ENCODE measurements around the gene LCN2. TPM values are rescaled to one million over a fixed set of nuclear protein-coding genes. Genes with fewer than 3 reads are reported as not detected.
A peak's percentile ranks its signal among the peaks of the same experiment; 100 is the strongest.

Gene LCN2
- total and polyA plus RNA-seq, 2 experiments from 2014 or later: not detected

- WGBS, 2 experiments (ENCODE audit: low coverage in 1 of 2, low lambda C conversion rate in 2 of 2, missing lambda C conversion rate in 2 of 2): 91 to 96% methylated on average over 8 of the region's 8 CpGs
These were observed 20.2 kb downstream of the LCN2 start for GRCh38 chr9:128169492-128169891.

GRCh38 chr9:128169925-128170324 lies 20.7 kb downstream of the LCN2 start:
- Histone ChIP-seq H3K9me3 (ENCODE audit: low read depth) (no peaks in the 10 kb centered on the region), H4K20me1 (ENCODE audit: insufficient read depth) (no peaks in the 10 kb centered on the region), H3K4me1 (ENCODE audit: insufficient read depth) (no peaks in the 10 kb centered on the region), H3K9ac (no peak overlapping the region), H2AFZ (no peak overlapping the region), H3K27ac (no peak overlapping the region), H3F3A (ENCODE audit: insufficient read depth) (0 out of 2 replicates have a peak, but pooled peaks cover 5% of the 10 kb centered on the region), H3K27me3 (replicated peaks; ENCODE audit: insufficient read depth) (no peaks in the 10 kb centered on the region), H3K9me2 (ENCODE audit: insufficient read depth) (no peaks in the 10 kb centered on the region), H3K36me3 (ENCODE audit: low read depth) (peaks cover 13% of the 10 kb centered on the region), H3K79me2 (ENCODE audit: insufficient read depth) (peaks cover 4% of the 10 kb centered on the region; the same call in 1 of the 2 replicates), H3K4me2 (ENCODE audit: unreplicated experiment) (no peak overlapping the region), H3K4me3 (no peak overlapping the region)
- in situ Hi-C loops (cut with MboI): no loop called here
- WGBS, 2 experiments (ENCODE audit: low coverage in 1 of 2, low lambda C conversion rate in 2 of 2, missing lambda C conversion rate in 2 of 2): 84 to 86% methylated on average over 8 of the region's 8 CpGs
- no peak for DNase-seq
- TF ChIP-seq EZH2 (IDR thresholded peaks at IDR 0.05; ENCODE audit: insufficient read depth, poor library complexity, severe bottlenecking) (no peak), EZH2phosphoT487 (IDR thresholded peaks at IDR 0.05; ENCODE audit: insufficient read depth, low read depth) (no peak)

More at GRCh38 chr9:128169492-128169891, 20.2 kb downstream of the LCN2 start:
- H3F3A ChIP-seq (ENCODE audit: insufficient read depth): 0 out of 2 replicates have a peak, but pooled peaks cover 8% of the 10 kb centered on the region
- H3K4me3 ChIP-seq: no peak overlapping the region
- no peak overlapping the region for H3K9ac ChIP-seq
- H2AFZ ChIP-seq: no peak overlapping the region
- peaks cover 9% of the 10 kb centered on the region for H3K36me3 ChIP-seq (ENCODE audit: low read depth)
- H4K20me1 ChIP-seq (ENCODE audit: insufficient read depth): no peaks in the 10 kb centered on the region
- DNase-seq: no peak
- no peak overlapping the region for H3K4me2 ChIP-seq (ENCODE audit: unreplicated experiment)
- H3K27me3 ChIP-seq (replicated peaks; ENCODE audit: insufficient read depth): no peaks in the 10 kb centered on the region
- H3K4me1 ChIP-seq (ENCODE audit: insufficient read depth): no peaks in the 10 kb centered on the region
- in situ Hi-C loops (cut with MboI): no loop called here
- no peaks in the 10 kb centered on the region for H3K9me3 ChIP-seq (ENCODE audit: low read depth)
- H3K27ac ChIP-seq: no peak overlapping the region
- peaks cover 4% of the 10 kb centered on the region; the same call in 1 of the 2 replicates for H3K79me2 ChIP-seq (ENCODE audit: insufficient read depth)
- no peaks in the 10 kb centered on the region for H3K9me2 ChIP-seq (ENCODE audit: insufficient read depth)
- no peak for TF ChIP-seq EZH2phosphoT487 (IDR thresholded peaks at IDR 0.05; ENCODE audit: insufficient read depth, low read depth)
- no peak for TF ChIP-seq EZH2 (IDR thresholded peaks at IDR 0.05; ENCODE audit: insufficient read depth, poor library complexity, severe bottlenecking)

- Histone ChIP-seq H3K4me3 (no peak overlapping the region), H3K27me3 (replicated peaks; ENCODE audit: insufficient read depth) (no peaks in the 10 kb centered on the region), H3K4me1 (ENCODE audit: insufficient read depth) (no peaks in the 10 kb centered on the region), H3K9me2 (ENCODE audit: insufficient read depth) (no peaks in the 10 kb centered on the region), H3K9ac (no peak overlapping the region), H3K36me3 (ENCODE audit: low read depth) (peaks cover 21% of the 10 kb centered on the region), H3F3A (ENCODE audit: insufficient read depth) (no peaks in the 10 kb centered on the region), H2AFZ (no peak overlapping the region), H3K9me3 (ENCODE audit: low read depth) (no peaks in the 10 kb centered on the region), H3K27ac (no peak overlapping the region), H3K79me2 (ENCODE audit: insufficient read depth) (peaks cover 4% of the 10 kb centered on the region; the same call in 1 of the 2 replicates), H4K20me1 (ENCODE audit: insufficient read depth) (no peaks in the 10 kb centered on the region), H3K4me2 (ENCODE audit: unreplicated experiment) (no peak overlapping the region)
- TF ChIP-seq EZH2phosphoT487 (IDR thresholded peaks at IDR 0.05; ENCODE audit: insufficient read depth, low read depth) (no peak), EZH2 (IDR thresholded peaks at IDR 0.05; ENCODE audit: insufficient read depth, poor library complexity, severe bottlenecking) (no peak)
- in situ Hi-C loops (cut with MboI): no loop called here
- no peak for DNase-seq
- 89 to 93% methylated on average over 4 of the region's 4 CpGs for WGBS, 2 experiments (ENCODE audit: low coverage in 1 of 2, low lambda C conversion rate in 2 of 2, missing lambda C conversion rate in 2 of 2)
These were observed 24.8 kb downstream of the LCN2 start for GRCh38 chr9:128174062-128174461.

GRCh38 chr9:128175102-128175563 lies 25.9 kb downstream of the LCN2 start:
- no peaks in the 10 kb centered on the region for H3K9me3 ChIP-seq (ENCODE audit: low read depth)
- in situ Hi-C loops (cut with MboI): no loop called here
- H3K9me2 ChIP-seq (ENCODE audit: insufficient read depth): no peaks in the 10 kb centered on the region
- H3K27ac ChIP-seq: 0 out of 2 replicates have a peak overlapping the region, but pooled peaks have one; percentile 16
- H4K20me1 ChIP-seq (ENCODE audit: insufficient read depth): no peaks in the 10 kb centered on the region
- no peak overlapping the region for H3K4me3 ChIP-seq
- no peaks in the 10 kb centered on the region for H3F3A ChIP-seq (ENCODE audit: insufficient read depth)
- no peak overlapping the region for H3K9ac ChIP-seq
- 53 to 54% methylated on average over 8 of the region's 8 CpGs for WGBS, 2 experiments (ENCODE audit: low coverage in 1 of 2, low lambda C conversion rate in 2 of 2, missing lambda C conversion rate in 2 of 2)
- H3K4me2 ChIP-seq (ENCODE audit: unreplicated experiment): no peak overlapping the region
- H3K36me3 ChIP-seq (ENCODE audit: low read depth): peaks cover 22% of the 10 kb centered on the region
- DNase-seq: peak; percentile 65
- H2AFZ ChIP-seq: no peak overlapping the region
- H3K4me1 ChIP-seq (ENCODE audit: insufficient read depth): no peaks in the 10 kb centered on the region
- H3K79me2 ChIP-seq (ENCODE audit: insufficient read depth): peaks cover 4% of the 10 kb centered on the region; the same call in 1 of the 2 replicates
- H3K27me3 ChIP-seq (replicated peaks; ENCODE audit: insufficient read depth): no peaks in the 10 kb centered on the region
- TF ChIP-seq EZH2 (IDR thresholded peaks at IDR 0.05; ENCODE audit: insufficient read depth, poor library complexity, severe bottlenecking) (no peak), EZH2phosphoT487 (IDR thresholded peaks at IDR 0.05; ENCODE audit: insufficient read depth, low read depth) (no peak)

All from GM23248 (cell line).